AG10803 (cell line): ENCODE measurements around the gene PDE9A.
A peak's percentile ranks its signal among the peaks of the same experiment; 100 is the strongest.

Experiments used
- DNase-seq: peaks from one replicate; pipeline ENCODE4 v3.0.0; 2010; ENCODE audit warnings: low read depth
- H3K4me3 ChIP-seq: 2 replicates; pipeline ENCODE4 v1.5.1; 2011; ENCODE audit warnings: mild to moderate bottlenecking, low read length, control low read depth
- CTCF ChIP-seq: conservative IDR thresholded peaks from 2 replicates; pipeline ENCODE4 v1.5.1; 2011; ENCODE audit warnings: mild to moderate bottlenecking, low read length, control low read depth, inconsistent platforms

PDE9A gene

GRCh38 chr21:42739061-42739931 is 85.9 kb downstream of the PDE9A start:
- no peak for TF ChIP-seq CTCF
- no peak overlapping the region for H3K4me3 ChIP-seq
- peak; percentile 6 for DNase-seq

GRCh38 chr21:42740405-42740909 is 87.0 kb downstream of the PDE9A start:
- H3K4me3 ChIP-seq: no peak overlapping the region
- no peak for DNase-seq
- TF ChIP-seq CTCF: no peak

- no peak overlapping the region for H3K4me3 ChIP-seq
- no peak for TF ChIP-seq CTCF
- no peak for DNase-seq
These were observed 87.6 kb downstream of the PDE9A start for GRCh38 chr21:42741066-42741465.

- no peak overlapping the region for H3K4me3 ChIP-seq
- no peak for TF ChIP-seq CTCF
- no peak for DNase-seq
These were observed 91.4 kb downstream of the PDE9A start for GRCh38 chr21:42744520-42745445.

- no peak for TF ChIP-seq CTCF
- H3K4me3 ChIP-seq: no peak overlapping the region
- no peak for DNase-seq
These were observed 92.3 kb downstream of the PDE9A start for GRCh38 chr21:42745511-42746239.

- H3K4me3 ChIP-seq: no peak overlapping the region
- DNase-seq: no peak
- no peak for TF ChIP-seq CTCF
These were observed 92.8 kb downstream of the PDE9A start for GRCh38 chr21:42746240-42746592.
